Activated CD4-positive, CD25-positive, alpha-beta regulatory T cell (primary cell): ENCODE measurements around the gene E2F1.

ENCODE experiments used
- DNase-seq, 4 experiments: peaks; one replicate each; lab custom pipeline; 2025; lab: John Stamatoyannopoulos, UW

E2F1 gene

GRCh38 chr20:33687993-33688937, 2.1 kb upstream of the E2F1 start:
- no peak for DNase-seq

- DNase-seq, result no peak
Measured at GRCh38 chr20:33687370-33687915, 1.3 kb upstream of the E2F1 start.

- DNase-seq, result no peak
Measured at GRCh38 chr20:33686984-33687366, 790 bp upstream of the E2F1 start.

- DNase-seq, result no peak
Measured at GRCh38 chr20:33685328-33686099, 671 bp downstream of the E2F1 start.

- no peak for DNase-seq
Measured at GRCh38 chr20:33684533-33685327, 1.5 kb downstream of the E2F1 start.

GRCh38 chr20:33681728-33682353, 4.3 kb downstream of the E2F1 start:
- no peak for DNase-seq

GRCh38 chr20:33681288-33681687, 4.9 kb downstream of the E2F1 start:
- DNase-seq, result no peak

- no peak for DNase-seq
Measured at GRCh38 chr20:33680686-33681085, 5.5 kb downstream of the E2F1 start.

GRCh38 chr20:33679758-33680485, 6.3 kb downstream of the E2F1 start:
- DNase-seq, result no peak

GRCh38 chr20:33677991-33678702, 8.0 kb downstream of the E2F1 start:
- no peak for DNase-seq

- no peak for DNase-seq
Measured at GRCh38 chr20:33676652-33677645, 9.2 kb downstream of the E2F1 start.

- DNase-seq, result no peak
Measured at GRCh38 chr20:33676121-33676520, 10.1 kb downstream of the E2F1 start.

GRCh38 chr20:33675136-33675959, 10.8 kb downstream of the E2F1 start:
- no peak for DNase-seq

GRCh38 chr20:33674294-33675135, 11.7 kb downstream of the E2F1 start, which contains the start of gene NECAB3:
NECAB3 (minus strand) TSS chr20:33674428; CDS start chr20:33674352, 76 bp downstream.
- peak in 2 of 4 experiments; percentile 31 to 35 for DNase-seq

GRCh38 chr20:33673410-33674293, 12.5 kb downstream of the E2F1 start:
- DNase-seq, result no peak

GRCh38 chr20:33673114-33673409, 13.1 kb downstream of the E2F1 start:
- DNase-seq, result no peak
